Fibroblast of lung (primary cell): ENCODE measurements around the gene RPL23. TPM values are rescaled to one million over a fixed set of nuclear protein-coding genes. Genes with fewer than 3 reads are reported as not detected.

Experiments
- DNase-seq, 2 donors: peaks; one replicate each; pipeline versions ENCODE4 v3.0.0 to v3.0.0-alpha.2; 2010; ENCODE audit warnings: low read depth in 2 of 2
- H2AFZ ChIP-seq: 2 replicates; pipeline ENCODE4 v1.5.1; 2012; ENCODE audit warnings: low read length, control low read depth, inconsistent platforms
- H3K27ac ChIP-seq: 2 replicates; pipeline ENCODE4 v1.5.1; 2011; ENCODE audit warnings: low read length, control low read depth; ENCODE audit not compliant: insufficient read depth
- H3K27me3 ChIP-seq: 2 replicates; pipeline ENCODE4 v1.5.1; 2011; ENCODE audit warnings: mild to moderate bottlenecking, low read length; ENCODE audit not compliant: control insufficient read depth, insufficient read depth
- H3K36me3 ChIP-seq: 2 replicates; pipeline ENCODE4 v1.5.1; 2011; ENCODE audit warnings: low read length; ENCODE audit not compliant: control insufficient read depth, insufficient read depth
- H3K4me1 ChIP-seq: 2 replicates; pipeline ENCODE4 v1.5.1; 2011; ENCODE audit warnings: low read length; ENCODE audit not compliant: control insufficient read depth, insufficient read depth; ENCODE audit errors: extremely low read depth
- H3K4me2 ChIP-seq: 2 replicates; pipeline ENCODE4 v1.5.1; 2011; ENCODE audit warnings: low read length, control low read depth; ENCODE audit not compliant: insufficient read depth; ENCODE audit errors: extremely low read depth
- H3K4me3 ChIP-seq, 4 experiments: fragments of 200-600 bp in 1 of 4; sonication (generic) in 1 of 4; replicated peaks in 1 of 4; 2 replicates each; pipeline ENCODE4 v1.5.1; 2011 to 2016; ENCODE audit warnings: low read length in 4 of 4, low read depth in 3 of 4, mild to moderate bottlenecking in 3 of 4, control low read depth in 2 of 4, inconsistent platforms in 1 of 4, mixed read lengths in 1 of 4; ENCODE audit not compliant: insufficient read depth in 1 of 4; ENCODE audit errors: control extremely low read depth in 1 of 4
- H3K79me2 ChIP-seq: 2 replicates; pipeline ENCODE4 v1.5.1; 2012; ENCODE audit warnings: mild to moderate bottlenecking, low read length, inconsistent platforms; ENCODE audit not compliant: control insufficient read depth, insufficient read depth
- H3K9ac ChIP-seq: 2 replicates; pipeline ENCODE4 v1.5.1; 2011; ENCODE audit warnings: mild to moderate bottlenecking, low read length, control low read depth; ENCODE audit not compliant: insufficient read depth
- H3K9me3 ChIP-seq: 2 replicates; pipeline ENCODE4 v1.5.1; 2012; ENCODE audit warnings: low read depth, low read length; ENCODE audit not compliant: control insufficient read depth, insufficient read depth
- H4K20me1 ChIP-seq: 2 replicates; pipeline ENCODE4 v1.5.1; 2011; ENCODE audit warnings: low read length; ENCODE audit not compliant: control insufficient read depth, insufficient read depth; ENCODE audit errors: extremely low read depth
- EZH2 ChIP-seq: IDR thresholded peaks from 2 replicates; pipeline ENCODE4 v1.5.1; 2012; ENCODE audit warnings: low read length, control low read depth, mild to moderate bottlenecking; ENCODE audit errors: missing control alignments
- polyA plus RNA-seq, 2 donors: library from polyadenylated mRNA; depleted of rRNA in 1 of 2; stranded (reverse) in 1 of 2; unstranded in 1 of 2; fragments of >200 nt; gene quantifications; 2 replicates each; pipeline ENCODE4 v1.2.1, GENCODE V29; 2011 to 2012; ENCODE audit warnings: missing spikeins in 1 of 2
- total RNA-seq: library from RNA; depleted of rRNA; stranded (reverse); fragments of >200 nt; gene quantifications from 2 replicates; pipeline ENCODE4 v1.2.1, GENCODE V29; 2014
- TF ChIP-seq, protein P1 (sequence below), 2 donors: IDR thresholded peaks in 1 of 2; conservative IDR thresholded peaks in 1 of 2; 1 replicate in 1 of 2; 2 replicates in 1 of 2; pipeline ENCODE4 v1.5.1; 2011 to 2012; ENCODE audit warnings: low read length in 2 of 2, control low read depth in 1 of 2, inconsistent platforms in 1 of 2, low read depth in 1 of 2, mild to moderate bottlenecking in 1 of 2

Gene RPL23
- total and polyA plus RNA-seq, 2 donors (not counting 1 experiment from before 2014, with no cell fraction given): 1,552 to 2,693 TPM

DNA sequence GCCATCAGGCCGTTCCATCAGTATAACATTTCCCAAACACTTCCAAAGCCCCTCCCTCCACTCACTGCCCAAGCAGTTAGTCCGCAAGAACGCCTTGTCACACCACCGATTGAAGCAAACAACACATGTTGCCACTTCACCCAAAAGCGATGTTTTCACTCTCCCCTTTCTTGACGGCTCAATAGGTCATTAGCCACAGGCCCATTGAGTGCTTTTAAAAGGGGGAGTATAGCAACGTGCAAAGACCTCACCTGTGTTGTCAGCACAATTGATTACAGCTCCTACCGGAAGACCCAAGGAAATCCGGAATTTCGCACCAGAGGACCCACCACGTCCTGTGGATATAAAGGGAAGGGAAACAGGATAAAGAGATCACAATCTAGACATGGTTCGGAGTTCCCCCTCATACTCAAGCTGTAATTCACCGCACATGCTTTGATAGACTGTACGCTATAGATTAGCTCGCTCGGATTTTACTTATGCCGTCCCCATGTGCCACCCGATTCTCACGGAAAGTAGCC lies 690 bp downstream of the RPL23 start:
- Histone ChIP-seq H3K36me3 (peaks cover 21% of the 10 kb centered on the region), H3K79me2 (peaks cover 39% of the 10 kb centered on the region), H3K9ac (peak overlapping the region; percentile 80), H3K9me3 (no peaks in the 10 kb centered on the region), H3K4me2 (peak overlapping the region; percentile 88), H3K4me1 (peaks cover 2% of the 10 kb centered on the region), H3K4me3 (peak overlapping the region; percentile 52 to 100 (median 76)), H3K27ac (peak overlapping the region; percentile 92), H4K20me1 (peaks cover 6% of the 10 kb centered on the region), H2AFZ (no peak overlapping the region), H3K27me3 (no peaks in the 10 kb centered on the region)
- DNase-seq: peak in 1 of 2 donors; percentile 26
- no peak for TF ChIP-seq EZH2
- TF ChIP-seq, protein P1, sequence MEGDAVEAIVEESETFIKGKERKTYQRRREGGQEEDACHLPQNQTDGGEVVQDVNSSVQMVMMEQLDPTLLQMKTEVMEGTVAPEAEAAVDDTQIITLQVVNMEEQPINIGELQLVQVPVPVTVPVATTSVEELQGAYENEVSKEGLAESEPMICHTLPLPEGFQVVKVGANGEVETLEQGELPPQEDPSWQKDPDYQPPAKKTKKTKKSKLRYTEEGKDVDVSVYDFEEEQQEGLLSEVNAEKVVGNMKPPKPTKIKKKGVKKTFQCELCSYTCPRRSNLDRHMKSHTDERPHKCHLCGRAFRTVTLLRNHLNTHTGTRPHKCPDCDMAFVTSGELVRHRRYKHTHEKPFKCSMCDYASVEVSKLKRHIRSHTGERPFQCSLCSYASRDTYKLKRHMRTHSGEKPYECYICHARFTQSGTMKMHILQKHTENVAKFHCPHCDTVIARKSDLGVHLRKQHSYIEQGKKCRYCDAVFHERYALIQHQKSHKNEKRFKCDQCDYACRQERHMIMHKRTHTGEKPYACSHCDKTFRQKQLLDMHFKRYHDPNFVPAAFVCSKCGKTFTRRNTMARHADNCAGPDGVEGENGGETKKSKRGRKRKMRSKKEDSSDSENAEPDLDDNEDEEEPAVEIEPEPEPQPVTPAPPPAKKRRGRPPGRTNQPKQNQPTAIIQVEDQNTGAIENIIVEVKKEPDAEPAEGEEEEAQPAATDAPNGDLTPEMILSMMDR (conservative IDR thresholded peaks at IDR 0.05 in 1 of 2, IDR thresholded peaks at IDR 0.05 in 1 of 2; ENCODE audit: low read depth in 1 of 2, low read length in 2 of 2): no peak

DNA sequence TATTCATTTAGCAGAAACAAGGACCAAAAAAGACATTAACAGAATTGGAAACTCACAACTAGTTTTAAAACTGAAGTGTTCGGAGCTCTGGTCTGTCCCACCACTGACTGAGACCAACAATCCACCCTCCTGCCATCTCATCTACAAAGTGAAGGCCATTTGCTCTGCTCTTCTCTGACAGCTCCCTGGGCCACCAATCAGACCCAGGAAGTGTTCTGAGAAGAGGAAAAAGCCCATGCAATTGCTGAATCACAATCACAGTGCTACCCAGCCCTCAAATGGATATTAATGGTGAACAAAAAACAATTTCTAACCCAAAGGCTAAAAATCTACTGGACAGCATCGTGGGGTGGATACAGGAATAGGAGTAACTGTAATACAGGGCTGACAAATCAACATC lies 2.1 kb downstream of the RPL23 start:
- Histone ChIP-seq H3K27ac (peak overlapping the region; percentile 92), H3K27me3 (no peaks in the 10 kb centered on the region)

DNA sequence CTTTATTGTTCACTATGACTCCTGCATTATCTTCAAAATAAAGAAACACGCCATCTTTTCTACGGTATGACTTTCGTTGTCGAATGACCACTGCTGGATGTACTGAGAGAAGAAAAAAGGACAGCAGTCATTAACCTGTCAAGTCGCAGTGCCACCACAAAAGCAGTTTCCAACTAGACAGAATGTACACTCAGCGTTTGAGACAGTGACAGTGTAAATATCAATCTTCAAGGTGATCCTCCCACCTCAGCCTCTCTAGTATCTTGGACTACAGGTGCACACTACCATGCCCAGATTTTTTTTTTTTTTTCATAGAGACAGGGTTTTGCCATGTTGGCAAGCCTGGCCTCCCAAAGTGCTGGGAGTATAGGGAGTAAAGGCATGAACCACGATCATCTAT lies 3.1 kb downstream of the RPL23 start:
- no peak overlapping the region for H3K27ac ChIP-seq
- H3K9me3 ChIP-seq: no peaks in the 10 kb centered on the region
- H3K79me2 ChIP-seq: peaks cover 39% of the 10 kb centered on the region
- peaks cover 6% of the 10 kb centered on the region for H4K20me1 ChIP-seq
- peak overlapping the region in 2 of 4 experiments; percentile 68 to 100 for H3K4me3 ChIP-seq
- no peak for DNase-seq
- H3K36me3 ChIP-seq: peaks cover 21% of the 10 kb centered on the region
- no peak overlapping the region for H2AFZ ChIP-seq
- peaks cover 2% of the 10 kb centered on the region for H3K4me1 ChIP-seq
- H3K27me3 ChIP-seq: no peaks in the 10 kb centered on the region
- TF ChIP-seq, protein P1 (conservative IDR thresholded peaks at IDR 0.05 in 1 of 2, IDR thresholded peaks at IDR 0.05 in 1 of 2; ENCODE audit: low read depth in 1 of 2, low read length in 2 of 2): no peak
- no peak for TF ChIP-seq EZH2
- H3K4me2 ChIP-seq: no peak overlapping the region
- H3K9ac ChIP-seq: no peak overlapping the region

More for the DNA sequence above, 2.1 kb downstream of the RPL23 start:
- Histone ChIP-seq H3K4me3 (peak overlapping the region; percentile 52 to 100 (median 76)), H2AFZ (no peak overlapping the region), H3K36me3 (peaks cover 21% of the 10 kb centered on the region), H3K4me2 (peak overlapping the region; percentile 88), H3K9me3 (no peaks in the 10 kb centered on the region), H3K79me2 (peaks cover 39% of the 10 kb centered on the region), H4K20me1 (peaks cover 6% of the 10 kb centered on the region), H3K4me1 (peaks cover 2% of the 10 kb centered on the region), H3K9ac (no peak overlapping the region)
- DNase-seq: no peak
- no peak for TF ChIP-seq EZH2
- TF ChIP-seq, protein P1 (conservative IDR thresholded peaks at IDR 0.05 in 1 of 2, IDR thresholded peaks at IDR 0.05 in 1 of 2; ENCODE audit: low read depth in 1 of 2, low read length in 2 of 2): no peak
